Progenitor cell of endocrine pancreas (in vitro differentiated cells): ENCODE data around the gene ATP1B2. TPM values are rescaled to one million over a fixed set of nuclear protein-coding genes. Genes with fewer than 3 reads are reported as not detected.

Source experiments
- DNase-seq: peaks from one replicate; pipeline ENCODE4 v3.0.0; 2021; ENCODE audit warnings: low spot score; ENCODE audit not compliant: unreplicated experiment
- H3K27ac Mint-ChIP-seq: 2 replicates; pipeline ENCODE4 v1.8.0; 2021; ENCODE audit warnings: mild to moderate bottlenecking, moderate library complexity, mixed read lengths
- H3K27me3 Mint-ChIP-seq: 2 replicates; pipeline ENCODE4 v1.8.0; 2021; ENCODE audit warnings: mixed read lengths
- H3K36me3 Mint-ChIP-seq: 2 replicates; pipeline ENCODE4 v1.8.0; 2022; ENCODE audit warnings: mixed read lengths; ENCODE audit not compliant: insufficient read depth
- H3K4me1 Mint-ChIP-seq: 2 replicates; pipeline ENCODE4 v1.8.0; 2021; ENCODE audit warnings: low read depth, mixed read lengths
- H3K4me3 Mint-ChIP-seq: 2 replicates; pipeline ENCODE4 v1.8.0; 2021; ENCODE audit warnings: low read depth, mild to moderate bottlenecking, moderate library complexity, mixed read lengths
- H3K9me3 Mint-ChIP-seq: 2 replicates; pipeline ENCODE4 v1.8.0; 2021; ENCODE audit warnings: low read depth, mixed read lengths
- CTCF ChIP-seq: fragments of 200-600 bp; sonication (generic); IDR thresholded peaks from one replicate; pipeline ENCODE4 v1.5.0; 2021; ENCODE audit warnings: antibody characterized with exemption, mild to moderate bottlenecking; ENCODE audit not compliant: unreplicated experiment
- total RNA-seq: library from RNA; stranded (reverse); gene quantifications from 2 replicates; pipeline ENCODE4 v1.2.1, GENCODE V29; 2021

ATP1B2 gene
- total RNA-seq, 1 donor from 2014 or later: 2.1 TPM

GRCh38 chr17:7703584-7704479 is 53.1 kb downstream of the ATP1B2 start:
- TF ChIP-seq CTCF: no peak

GRCh38 chr17:7704601-7705268 is 54.0 kb downstream of the ATP1B2 start, which contains the start of gene EFNB3:
EFNB3 (plus strand) TSS chr17:7705202; CDS start chr17:7705599, 397 bp downstream.
- peak; percentile 65 for DNase-seq
- Mint-ChIP-seq H3K9me3 (no peaks in the 10 kb centered on the region), H3K27me3 (peaks cover 7% of the 10 kb centered on the region), H3K36me3 (peaks cover 2% of the 10 kb centered on the region), H3K4me3 (peak within 1 kb of the TSS; percentile 88), H3K4me1 (peaks cover 26% of the 10 kb centered on the region), H3K27ac (peak within 1 kb of the TSS; percentile 95)
- no peak for TF ChIP-seq CTCF

More at GRCh38 chr17:7703584-7704479, 53.1 kb downstream of the ATP1B2 start:
- H3K4me1 Mint-ChIP-seq: peaks cover 26% of the 10 kb centered on the region
- H3K36me3 Mint-ChIP-seq: peaks cover 2% of the 10 kb centered on the region
- peaks cover 7% of the 10 kb centered on the region for H3K27me3 Mint-ChIP-seq
- H3K4me3 Mint-ChIP-seq: peak overlapping the region; percentile 88
- peak overlapping the region; percentile 95 for H3K27ac Mint-ChIP-seq
- H3K9me3 Mint-ChIP-seq: no peaks in the 10 kb centered on the region
- DNase-seq: peak; percentile 61

- no peaks in the 10 kb centered on the region for H3K9me3 Mint-ChIP-seq
- H3K36me3 Mint-ChIP-seq: peaks cover 9% of the 10 kb centered on the region
- H3K27me3 Mint-ChIP-seq: peaks cover 7% of the 10 kb centered on the region
- H3K27ac Mint-ChIP-seq: no peak overlapping the region
- no peak for TF ChIP-seq CTCF
- H3K4me3 Mint-ChIP-seq: peak overlapping the region; percentile 88
- H3K4me1 Mint-ChIP-seq: peaks cover 26% of the 10 kb centered on the region
- no peak for DNase-seq
These were observed 54.8 kb downstream of the ATP1B2 start for GRCh38 chr17:7705269-7706255.

- no peak for DNase-seq
- H3K4me3 Mint-ChIP-seq: peak overlapping the region; percentile 88
- peaks cover 11% of the 10 kb centered on the region for H3K27me3 Mint-ChIP-seq
- peaks cover 28% of the 10 kb centered on the region for H3K4me1 Mint-ChIP-seq
- TF ChIP-seq CTCF: no peak
- H3K27ac Mint-ChIP-seq: no peak overlapping the region
- H3K9me3 Mint-ChIP-seq: no peaks in the 10 kb centered on the region
- peaks cover 13% of the 10 kb centered on the region for H3K36me3 Mint-ChIP-seq
These were observed 56.1 kb downstream of the ATP1B2 start for GRCh38 chr17:7706631-7707354.

Other genes starting within 250 kb of the ATP1B2 start
- 89.2 and 102 TPM in 2 replicates for gene TMEM256, start 246.8 kb upstream of the ATP1B2 start, total RNA-seq
- 30.3 and 34.4 TPM in 2 replicates for gene NLGN2, start 243.1 kb upstream of the ATP1B2 start, total RNA-seq
- not detected in 2 replicates for gene SPEM1, start 230.6 kb upstream of the ATP1B2 start, total RNA-seq
- not detected in 2 replicates for gene SPEM2, start 225.3 kb upstream of the ATP1B2 start, total RNA-seq
- gene SPEM3, start 222.1 kb upstream of the ATP1B2 start, total RNA-seq: not detected in 2 replicates
- gene TMEM102, start 215.5 kb upstream of the ATP1B2 start, total RNA-seq: 8.1 and 10.0 TPM in 2 replicates
- gene FGF11, start 211.4 kb upstream of the ATP1B2 start, total RNA-seq: 4.5 and 5.1 TPM in 2 replicates
- gene CHRNB1, start 205.9 kb upstream of the ATP1B2 start, total RNA-seq: 17.2 and 19.1 TPM in 2 replicates
- 26.8 and 28.4 TPM in 2 replicates for gene ZBTB4, start 171.3 kb upstream of the ATP1B2 start, total RNA-seq
- gene SLC35G6, start 169.5 kb upstream of the ATP1B2 start, total RNA-seq: not detected in 2 replicates
- 195 and 210 TPM in 2 replicates for gene POLR2A, start 166.6 kb upstream of the ATP1B2 start, total RNA-seq
- 9.4 and 10.7 TPM in 2 replicates for gene TNFSF12, start 101.9 kb upstream of the ATP1B2 start, total RNA-seq
- 4.1 and 4.7 TPM in 2 replicates for gene TNFSF13, start 92.2 kb upstream of the ATP1B2 start, total RNA-seq
- gene SENP3, start 89.0 kb upstream of the ATP1B2 start, total RNA-seq: 58.2 and 62.5 TPM in 2 replicates
- not detected in 2 replicates for gene CD68, start 71.3 kb upstream of the ATP1B2 start, total RNA-seq
- gene MPDU1, start 67.1 kb upstream of the ATP1B2 start, total RNA-seq: 71.4 and 71.9 TPM in 2 replicates
- gene SOX15, start 60.8 kb upstream of the ATP1B2 start, total RNA-seq: 0.93 and 1.0 TPM in 2 replicates
- 53.6 and 61.4 TPM in 2 replicates for gene FXR2, start 36.0 kb upstream of the ATP1B2 start, total RNA-seq
- gene SAT2, start 23.1 kb upstream of the ATP1B2 start, total RNA-seq: 108 and 120 TPM in 2 replicates
- gene SHBG, start 20.8 kb upstream of the ATP1B2 start, total RNA-seq: 5.1 and 5.9 TPM in 2 replicates
- gene TP53, start 36.6 kb downstream of the ATP1B2 start, total RNA-seq: 106 and 121 TPM in 2 replicates
- gene WRAP53, start 37.6 kb downstream of the ATP1B2 start, total RNA-seq: 26.4 and 28.0 TPM in 2 replicates
- 32.3 and 34.5 TPM in 2 replicates for gene EFNB3, start 54.3 kb downstream of the ATP1B2 start, total RNA-seq
- 0.22 and 0.29 TPM in 2 replicates for gene DNAH2, start 66.8 kb downstream of the ATP1B2 start, total RNA-seq
- 110 and 117 TPM in 2 replicates for gene KDM6B, start 183.3 kb downstream of the ATP1B2 start, total RNA-seq
- 11.3 and 15.8 TPM in 2 replicates for gene TMEM88, start 204.1 kb downstream of the ATP1B2 start, total RNA-seq
- gene NAA38, start 206.6 kb downstream of the ATP1B2 start, total RNA-seq: 63.4 and 70.0 TPM in 2 replicates
- gene CYB5D1, start 207.1 kb downstream of the ATP1B2 start, total RNA-seq: 16.3 and 18.2 TPM in 2 replicates
- 112 and 119 TPM in 2 replicates for gene CHD3, start 237.9 kb downstream of the ATP1B2 start, total RNA-seq